ENCODE measurements around the gene RUNX1. TPM values are rescaled to one million over a fixed set of nuclear protein-coding genes. Genes with fewer than 3 reads are reported as not detected.

Gene RUNX1
- total RNA-seq, 3 donors from 2014 or later = 24.8 to 165 (median 127) TPM

GRCh38 chr21:34825101-34825500, 224.0 kb downstream of the RUNX1 start:
- no peak for DNase-seq (ENCODE audit: low spot score in 2 of 2)
- TF ChIP-seq POLR2AphosphoS5 (IDR thresholded peaks at IDR 0.05) (no peak), POLR2A (IDR thresholded peaks at IDR 0.05) (no peak), CTCF (IDR thresholded peaks at IDR 0.05) (no peak)
- H3K4me3 ChIP-seq = no peak overlapping the region
- H3K9me3 ChIP-seq = no peaks in the 10 kb centered on the region
- H3K4me1 ChIP-seq = no peaks in the 10 kb centered on the region
- H3K27ac ChIP-seq = peak overlapping the region; percentile 59 to 60
- intact Hi-C loops (cut with DNase I; ENCODE audit: low total_unique reads) = no loop called here
- H3K27me3 ChIP-seq = no peaks in the 10 kb centered on the region
- H3K36me3 ChIP-seq = no peaks in the 10 kb centered on the region

DNA sequence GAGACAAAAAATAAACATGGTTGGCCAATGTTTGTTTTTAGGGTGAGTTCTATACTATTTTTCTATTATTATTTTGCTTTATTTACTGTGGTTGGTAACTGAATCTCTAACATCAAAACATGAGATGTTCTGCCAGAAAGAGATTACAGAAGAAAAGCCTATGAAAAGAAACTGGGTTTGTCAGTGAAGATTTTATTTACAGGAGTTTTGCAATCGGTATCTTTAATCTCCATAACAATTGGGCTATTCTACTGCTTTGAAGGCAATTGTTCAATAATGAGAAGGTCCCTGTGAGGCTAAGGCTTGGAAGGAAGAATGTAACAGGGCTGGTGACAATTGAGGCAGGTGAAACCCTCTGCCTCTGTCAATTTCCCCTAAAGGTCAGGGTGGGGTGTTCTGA, 224.8 kb downstream of the RUNX1 start:
- no peak for DNase-seq (ENCODE audit: low spot score in 2 of 2)
- H3K4me3 ChIP-seq = no peak overlapping the region
- intact Hi-C loops (cut with DNase I; ENCODE audit: low total_unique reads) = loop anchor here (5.0 kb wide), 1 partner anchor 808 kb away; no protein-coding TSS in a partner anchor
- H3K36me3 ChIP-seq = no peaks in the 10 kb centered on the region
- no peaks in the 10 kb centered on the region for H3K27me3 ChIP-seq
- H3K27ac ChIP-seq = peak overlapping the region; percentile 59 to 60
- H3K4me1 ChIP-seq = no peaks in the 10 kb centered on the region
- H3K9me3 ChIP-seq = no peaks in the 10 kb centered on the region
- TF ChIP-seq POLR2A (IDR thresholded peaks at IDR 0.05) (no peak), POLR2AphosphoS5 (IDR thresholded peaks at IDR 0.05) (no peak), CTCF (IDR thresholded peaks at IDR 0.05) (no peak)

DNA sequence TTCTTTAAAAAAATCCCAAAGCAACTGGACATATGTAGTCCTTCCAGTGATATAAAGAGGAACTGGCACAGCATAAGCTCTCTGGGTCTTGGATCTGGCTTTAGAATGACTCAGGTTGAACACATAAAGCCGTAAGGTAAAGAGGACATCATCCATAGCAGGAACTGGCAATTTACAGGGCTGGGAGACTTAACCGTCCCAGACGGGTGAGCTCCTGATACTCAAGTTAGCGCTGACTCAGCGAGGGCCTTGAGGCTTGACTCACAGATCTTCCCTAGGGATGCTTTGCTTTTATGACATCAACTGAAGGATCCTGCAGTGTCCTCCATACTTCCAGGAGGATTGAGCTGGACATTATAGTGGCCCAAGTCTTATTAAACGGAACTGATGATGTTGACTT, 226.2 kb downstream of the RUNX1 start:
- Histone ChIP-seq H3K36me3 (no peaks in the 10 kb centered on the region), H3K4me1 (peaks cover 0 to 12% of the 10 kb centered on the region in 2 donors), H3K27me3 (no peaks in the 10 kb centered on the region), H3K4me3 (no peak overlapping the region), H3K27ac (peak overlapping the region in 1 of 2 donors; percentile 32), H3K9me3 (no peaks in the 10 kb centered on the region)
- DNase-seq (ENCODE audit: low spot score in 2 of 2) = no peak
- TF ChIP-seq POLR2A (IDR thresholded peaks at IDR 0.05) = no peak
- TF ChIP-seq CTCF (IDR thresholded peaks at IDR 0.05) = no peak
- TF ChIP-seq POLR2AphosphoS5 (IDR thresholded peaks at IDR 0.05) = no peak
- intact Hi-C loops (cut with DNase I; ENCODE audit: low total_unique reads) = loop anchor here (5.0 kb wide), 1 partner anchor 809 kb away; no protein-coding TSS in a partner anchor

GRCh38 chr21:34822168-34822567, 226.9 kb downstream of the RUNX1 start:
- no peak for TF ChIP-seq CTCF (IDR thresholded peaks at IDR 0.05)
- TF ChIP-seq POLR2AphosphoS5 (IDR thresholded peaks at IDR 0.05) = no peak
- no peak overlapping the region for H3K27ac ChIP-seq
- H3K36me3 ChIP-seq = no peaks in the 10 kb centered on the region
- H3K27me3 ChIP-seq = no peaks in the 10 kb centered on the region
- intact Hi-C loops (cut with DNase I; ENCODE audit: low total_unique reads) = loop anchor here (5.0 kb wide), 1 partner anchor 810 kb away; no protein-coding TSS in a partner anchor
- H3K4me3 ChIP-seq = no peak overlapping the region
- DNase-seq (ENCODE audit: low spot score in 2 of 2) = no peak
- peaks cover 0 to 19% of the 10 kb centered on the region in 2 donors for H3K4me1 ChIP-seq
- no peaks in the 10 kb centered on the region for H3K9me3 ChIP-seq

GRCh38 chr21:34821717-34822116, 227.4 kb downstream of the RUNX1 start:
- intact Hi-C loops (cut with DNase I; ENCODE audit: low total_unique reads) = loop anchor here (5.0 kb wide), 1 partner anchor 811 kb away; no protein-coding TSS in a partner anchor
- no peak for DNase-seq (ENCODE audit: low spot score in 2 of 2)
- Histone ChIP-seq H3K27me3 (no peaks in the 10 kb centered on the region), H3K9me3 (no peaks in the 10 kb centered on the region), H3K27ac (no peak overlapping the region), H3K36me3 (no peaks in the 10 kb centered on the region), H3K4me3 (no peak overlapping the region), H3K4me1 (peaks cover 0 to 23% of the 10 kb centered on the region in 2 donors)
- TF ChIP-seq POLR2A (IDR thresholded peaks at IDR 0.05) (no peak), CTCF (IDR thresholded peaks at IDR 0.05) (no peak), POLR2AphosphoS5 (IDR thresholded peaks at IDR 0.05) (no peak)
